HG03565 (cell line): ENCODE results near the gene TCIRG1.

Source experiments
- ATAC-seq: cut with Tn5 transposase; IDR thresholded peaks from one replicate; pipeline ENCODE4 v1.9.1; 2021; ENCODE audit warnings: mild to moderate bottlenecking, moderate library complexity; ENCODE audit not compliant: unreplicated experiment

TCIRG1 gene

GRCh38 chr11:68049509-68050370 lies 10.9 kb downstream of the TCIRG1 start:
- ATAC-seq = no peak

- ATAC-seq = no peak
Measured at GRCh38 chr11:68050371-68050841, 11.6 kb downstream of the TCIRG1 start.

GRCh38 chr11:68051191-68052136 lies 12.6 kb downstream of the TCIRG1 start:
- no peak for ATAC-seq

GRCh38 chr11:68052137-68052873 lies 13.5 kb downstream of the TCIRG1 start:
- no peak for ATAC-seq

GRCh38 chr11:68053117-68053516 lies 14.3 kb downstream of the TCIRG1 start:
- ATAC-seq = no peak

GRCh38 chr11:68053981-68054812 lies 15.4 kb downstream of the TCIRG1 start:
- ATAC-seq = no peak

GRCh38 chr11:68056317-68057285 lies 17.8 kb downstream of the TCIRG1 start:
- no peak for ATAC-seq

- ATAC-seq = no peak
Measured at GRCh38 chr11:68057807-68058206, 19.0 kb downstream of the TCIRG1 start.

GRCh38 chr11:68061508-68061907 lies 22.7 kb downstream of the TCIRG1 start:
- no peak for ATAC-seq

GRCh38 chr11:68064926-68065325 lies 26.1 kb downstream of the TCIRG1 start:
- no peak for ATAC-seq

GRCh38 chr11:68065841-68066240 lies 27.0 kb downstream of the TCIRG1 start:
- no peak for ATAC-seq

GRCh38 chr11:68066742-68067141 lies 27.9 kb downstream of the TCIRG1 start:
- no peak for ATAC-seq

- no peak for ATAC-seq
Measured at GRCh38 chr11:68067991-68068390, 29.2 kb downstream of the TCIRG1 start.

- no peak for ATAC-seq
Measured at GRCh38 chr11:68071281-68072048, 32.6 kb downstream of the TCIRG1 start.

- no peak for ATAC-seq
Measured at GRCh38 chr11:68074584-68075352, 35.9 kb downstream of the TCIRG1 start.

- no peak for ATAC-seq
Measured at GRCh38 chr11:68076371-68077042, 37.7 kb downstream of the TCIRG1 start.
